Measurements from ENCODE around the gene MRPL21.

DNA sequence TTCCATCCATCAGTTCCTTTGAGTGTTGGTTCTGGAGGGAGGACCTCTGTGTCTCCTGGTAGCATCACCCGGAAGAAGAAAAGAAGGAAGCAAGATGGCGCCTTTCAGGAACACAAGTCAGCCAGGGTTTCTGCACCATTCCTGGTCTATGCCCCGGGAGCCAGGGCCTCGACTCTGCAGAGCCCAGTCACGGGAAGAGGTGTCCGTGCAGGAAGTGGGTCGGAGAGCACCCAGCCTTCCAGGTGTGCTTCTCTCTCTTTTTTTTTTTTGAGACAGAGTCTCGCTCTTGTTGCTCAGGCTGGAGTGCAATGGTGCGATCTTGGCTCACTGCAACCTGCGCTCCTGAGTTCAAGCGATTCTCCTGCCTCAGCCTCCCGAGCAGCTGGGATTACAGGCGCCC, 21.2 kb downstream of the MRPL21 start:
- TF ChIP-seq POLR2AphosphoS5 (IDR thresholded peaks at IDR 0.05) (no peak), POLR2A (IDR thresholded peaks at IDR 0.05) (no peak)

All from gastroesophageal sphincter (tissue), 2 donors.